GM19463 (cell line): ENCODE measurements around the gene PITHD1.
A peak's percentile ranks its signal among the peaks of the same experiment; 100 is the strongest.
"Not testable (repeated sequence)": the region's sequence is repeated elsewhere in the genome, so short reads cannot be mapped to it uniquely, and the experiment has no call there.

ENCODE experiments used
- ATAC-seq: cut with Tn5 transposase; IDR thresholded peaks from one replicate; pipeline ENCODE4 v1.9.1; 2021; ENCODE audit warnings: mild to moderate bottlenecking, moderate library complexity; ENCODE audit not compliant: unreplicated experiment

The PITHD1 gene

GRCh38 chr1:23772854-23773242 lies 5.4 kb upstream of the PITHD1 start:
- ATAC-seq, result no peak

- no peak for ATAC-seq
These were observed 3.9 kb upstream of the PITHD1 start for GRCh38 chr1:23774174-23774880.

- ATAC-seq, result no peak
These were observed 2.0 kb upstream of the PITHD1 start for GRCh38 chr1:23776217-23776616.

- ATAC-seq, result no peak
These were observed 1.7 kb downstream of the PITHD1 start for GRCh38 chr1:23779826-23780371.

GRCh38 chr1:23783141-23783540 lies 4.9 kb downstream of the PITHD1 start:
- ATAC-seq, result not testable (repeated sequence)

GRCh38 chr1:23784846-23785245 lies 6.6 kb downstream of the PITHD1 start:
- ATAC-seq, result no peak

GRCh38 chr1:23787701-23788100 lies 9.5 kb downstream of the PITHD1 start:
- no peak for ATAC-seq

GRCh38 chr1:23788695-23789094 lies 10.5 kb downstream of the PITHD1 start:
- no peak for ATAC-seq

GRCh38 chr1:23790696-23791515 lies 12.7 kb downstream of the PITHD1 start, which contains the start of gene LYPLA2:
Gene LYPLA2 (plus strand): TSS chr1:23791145. CDS start chr1:23792683, 1,538 bp downstream.
- peak; percentile 91 for ATAC-seq

- no peak for ATAC-seq
These were observed 13.4 kb downstream of the PITHD1 start for GRCh38 chr1:23791516-23792047.

- ATAC-seq, result no peak
These were observed 14.1 kb downstream of the PITHD1 start for GRCh38 chr1:23792151-23792945.

GRCh38 chr1:23793018-23793781 lies 15.0 kb downstream of the PITHD1 start:
- no peak for ATAC-seq

- no peak for ATAC-seq
These were observed 15.9 kb downstream of the PITHD1 start for GRCh38 chr1:23793861-23794731.

- not testable (repeated sequence) for ATAC-seq
These were observed 16.5 kb downstream of the PITHD1 start for GRCh38 chr1:23794732-23795182.

GRCh38 chr1:23795676-23796465 lies 17.7 kb downstream of the PITHD1 start:
- no peak for ATAC-seq

- ATAC-seq, result no peak
These were observed 18.5 kb downstream of the PITHD1 start for GRCh38 chr1:23796466-23797271.
